ENCODE results near the gene ACTRT2.

ACTRT2 gene

DNA sequence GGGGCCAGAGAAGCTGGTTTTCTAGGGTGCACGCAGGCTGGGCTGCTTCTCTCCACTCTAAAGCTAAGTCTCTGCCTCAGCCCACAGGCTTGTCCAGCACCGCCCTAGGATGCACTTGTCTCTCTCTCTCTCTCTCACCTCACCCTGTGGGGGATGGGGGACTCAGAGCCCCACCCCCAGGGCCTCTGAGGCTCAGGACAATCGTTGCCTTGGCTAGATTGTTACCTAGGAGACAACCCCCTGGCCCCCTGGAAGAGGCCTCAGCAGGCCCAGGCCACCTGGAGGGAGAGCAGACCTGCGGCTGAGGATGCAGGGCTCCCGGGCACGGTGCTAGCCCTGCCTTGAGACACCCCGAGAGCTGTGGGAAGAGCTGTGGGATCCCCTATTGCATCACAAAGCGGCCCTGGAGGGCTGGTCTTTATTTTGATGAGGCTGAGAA lies at the start of gene ACTRT2:
Gene ACTRT2, plus strand, starts transcription at position 235 of the 439 bp plus-strand sequence. CDS start 220 bp downstream, outside the sequence.
- no peak for DNase-seq (ENCODE audit: low read depth)

DNA sequence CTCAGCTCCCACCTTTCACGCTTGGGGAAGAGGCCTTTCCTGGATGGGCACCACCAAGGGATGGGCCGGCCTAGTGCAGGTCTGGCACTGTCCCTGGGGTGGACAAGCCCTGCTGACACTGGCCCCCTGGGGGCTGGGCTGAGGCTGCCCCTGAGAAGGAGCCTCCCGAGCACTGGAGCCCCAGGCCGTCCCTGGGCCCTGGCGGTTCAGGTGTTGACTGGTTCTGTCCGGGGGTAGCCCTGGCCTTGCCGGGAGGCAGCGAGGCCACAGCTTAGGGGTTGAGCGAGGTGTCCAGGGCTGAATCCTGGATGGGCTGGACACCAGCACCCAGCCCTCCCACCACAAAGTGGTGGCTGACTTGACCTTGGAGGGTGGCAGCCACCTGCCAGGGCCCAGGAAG lies 49.7 kb upstream of the ACTRT2 start:
- DNase-seq (ENCODE audit: low read depth) = no peak

DNA sequence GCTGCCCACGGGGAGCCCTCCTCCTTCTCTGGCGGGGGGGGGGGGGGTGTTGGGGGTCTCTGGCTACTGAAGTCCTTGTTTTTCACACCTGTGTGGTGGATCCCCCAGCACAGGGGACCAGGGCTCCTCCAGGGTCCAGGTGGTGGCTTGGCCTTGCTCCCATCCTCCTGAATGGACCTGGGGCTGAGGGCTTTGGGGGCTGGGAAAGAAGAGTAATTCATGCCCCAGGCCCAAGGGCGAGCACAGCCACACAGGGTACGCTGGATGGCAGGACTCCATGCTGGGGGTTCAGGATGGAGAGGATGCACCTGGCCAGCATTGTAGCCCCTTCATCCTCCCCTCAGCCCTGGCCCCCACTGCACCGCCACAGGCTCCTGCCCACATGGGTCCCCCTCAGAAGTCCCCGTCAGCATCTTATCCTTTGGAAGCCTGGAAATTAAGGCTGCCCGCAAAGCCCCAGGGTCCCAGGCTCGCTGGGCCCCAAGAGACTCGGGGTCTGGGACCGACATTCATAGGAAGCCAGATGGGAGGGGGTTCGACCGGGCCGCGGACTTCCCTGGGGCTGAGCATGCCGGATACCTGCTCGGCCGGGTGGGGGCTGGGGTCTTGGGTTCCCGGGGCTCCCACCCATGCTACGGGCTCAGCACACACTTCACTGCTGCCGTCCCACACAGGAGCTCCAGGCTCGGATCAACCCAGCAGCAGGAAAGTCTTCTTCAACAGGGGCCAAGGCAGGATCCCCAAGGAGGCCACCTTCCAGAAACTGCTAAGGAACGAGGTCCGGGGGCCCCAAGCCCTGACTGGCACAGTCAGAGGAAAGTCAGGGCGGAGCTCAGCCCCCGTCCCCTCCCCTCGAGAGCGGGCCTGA lies 49.0 kb upstream of the ACTRT2 start:
- DNase-seq (ENCODE audit: low read depth) = no peak

DNA sequence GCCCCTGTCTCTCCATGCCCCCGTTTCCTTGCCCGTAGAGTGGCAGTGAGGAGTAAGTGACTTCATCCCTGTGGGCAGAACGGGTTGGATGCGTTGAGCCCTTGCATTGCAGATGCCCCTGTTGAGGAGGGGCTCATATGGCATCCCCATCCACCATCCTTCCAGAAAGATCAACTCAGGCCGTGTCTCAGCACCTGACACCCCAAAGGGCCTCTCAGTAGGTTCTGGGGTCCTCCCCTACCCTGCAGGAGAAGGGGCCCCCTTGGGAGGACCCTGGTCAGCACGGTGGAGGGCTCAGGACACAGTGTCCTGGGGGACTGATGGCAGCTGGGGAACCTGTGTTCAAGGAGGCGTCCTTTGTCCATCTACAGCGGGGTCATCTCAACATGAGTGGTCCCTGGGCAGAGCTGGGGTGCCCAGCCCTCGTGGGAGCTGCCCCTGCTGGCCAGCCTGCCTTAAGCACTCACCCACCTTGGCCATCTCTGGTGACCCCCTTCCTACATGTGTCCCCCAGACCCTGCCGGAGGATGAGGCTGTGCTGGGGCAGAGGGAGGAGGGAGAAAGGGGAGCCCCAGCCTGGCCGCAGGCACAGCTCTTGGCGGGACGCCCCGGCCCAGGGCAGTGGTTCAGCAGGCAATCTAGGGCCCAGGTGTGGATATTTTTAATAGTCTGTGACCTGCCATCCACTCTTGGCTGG lies 48.2 kb upstream of the ACTRT2 start:
- no peak for DNase-seq (ENCODE audit: low read depth)

DNA sequence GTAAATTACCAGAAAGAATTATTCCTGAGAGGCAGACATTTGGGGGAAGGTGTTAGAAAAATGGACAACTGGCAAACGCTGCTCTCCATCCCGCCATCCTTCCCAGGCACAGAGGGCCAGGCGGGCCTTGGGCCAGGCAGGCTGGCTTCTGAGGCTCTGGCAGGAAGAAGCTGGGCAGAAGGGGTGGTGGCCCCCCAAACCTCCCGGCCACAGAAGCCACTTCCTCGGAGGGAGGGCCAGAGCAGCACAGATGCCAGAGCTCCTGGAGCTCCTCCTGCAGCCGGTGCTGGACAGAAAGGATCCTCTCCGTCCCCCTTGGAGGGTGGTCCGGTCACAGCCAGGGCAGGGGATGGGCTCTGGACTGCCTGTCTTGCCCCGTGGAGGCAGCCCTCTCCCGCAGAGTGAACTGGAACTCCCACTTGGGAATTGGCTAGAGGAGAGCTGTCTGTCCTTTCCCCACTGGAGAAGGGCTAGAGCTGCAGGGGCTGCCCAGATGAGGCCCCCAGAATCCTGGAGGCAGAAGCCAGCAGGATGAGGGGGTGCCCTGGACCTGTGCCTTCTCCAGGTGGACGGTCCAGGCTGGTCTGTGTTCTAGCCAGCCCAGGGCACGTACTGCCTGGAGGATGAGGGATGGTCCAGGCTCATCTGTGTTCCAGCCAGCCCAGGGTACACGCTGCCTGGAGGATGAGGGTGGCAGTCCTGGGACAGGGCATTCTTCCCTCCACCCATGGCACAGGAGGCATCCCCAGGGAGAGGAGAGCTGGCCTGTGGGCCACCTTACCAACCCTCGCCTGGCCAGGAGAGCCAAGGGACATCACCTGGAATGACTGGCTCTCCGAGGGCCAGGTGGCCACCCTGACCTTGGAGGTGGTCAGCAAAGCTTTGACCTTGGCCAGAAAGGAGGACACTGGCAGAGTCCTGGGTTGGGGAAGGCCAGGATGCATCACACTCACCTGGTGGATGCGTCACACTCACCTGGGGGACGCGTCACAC lies 47.4 kb upstream of the ACTRT2 start:
- DNase-seq (ENCODE audit: low read depth) = no peak

DNA sequence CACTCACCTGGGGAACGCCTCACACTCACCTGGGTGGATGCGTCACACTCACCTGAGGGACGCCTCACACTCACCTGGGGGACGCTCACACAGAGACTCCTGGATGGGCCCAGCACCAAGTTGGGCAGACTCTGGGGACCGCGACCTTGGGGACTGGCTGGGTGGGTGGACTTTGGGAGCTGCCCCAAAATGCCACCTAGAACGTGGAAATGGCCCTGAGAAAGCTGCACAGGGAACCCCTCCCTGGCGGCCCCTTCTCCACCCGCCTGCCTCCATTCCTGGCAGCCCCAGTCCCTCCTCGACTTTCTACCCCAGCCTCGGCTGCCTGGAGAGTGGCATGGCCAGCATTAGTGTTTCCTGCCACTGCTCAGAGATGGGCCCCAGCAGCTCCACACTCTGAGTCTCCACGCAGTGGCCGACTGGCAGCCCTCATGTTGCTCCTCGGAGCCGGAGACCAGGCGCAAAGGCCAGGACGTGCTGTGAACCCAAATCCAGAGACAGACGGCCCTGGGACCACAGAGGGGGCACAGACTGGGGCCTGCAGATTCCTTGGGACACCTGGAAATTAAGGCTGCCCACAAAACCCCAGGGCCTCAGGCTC lies 46.5 kb upstream of the ACTRT2 start:
- DNase-seq (ENCODE audit: low read depth) = no peak

DNA sequence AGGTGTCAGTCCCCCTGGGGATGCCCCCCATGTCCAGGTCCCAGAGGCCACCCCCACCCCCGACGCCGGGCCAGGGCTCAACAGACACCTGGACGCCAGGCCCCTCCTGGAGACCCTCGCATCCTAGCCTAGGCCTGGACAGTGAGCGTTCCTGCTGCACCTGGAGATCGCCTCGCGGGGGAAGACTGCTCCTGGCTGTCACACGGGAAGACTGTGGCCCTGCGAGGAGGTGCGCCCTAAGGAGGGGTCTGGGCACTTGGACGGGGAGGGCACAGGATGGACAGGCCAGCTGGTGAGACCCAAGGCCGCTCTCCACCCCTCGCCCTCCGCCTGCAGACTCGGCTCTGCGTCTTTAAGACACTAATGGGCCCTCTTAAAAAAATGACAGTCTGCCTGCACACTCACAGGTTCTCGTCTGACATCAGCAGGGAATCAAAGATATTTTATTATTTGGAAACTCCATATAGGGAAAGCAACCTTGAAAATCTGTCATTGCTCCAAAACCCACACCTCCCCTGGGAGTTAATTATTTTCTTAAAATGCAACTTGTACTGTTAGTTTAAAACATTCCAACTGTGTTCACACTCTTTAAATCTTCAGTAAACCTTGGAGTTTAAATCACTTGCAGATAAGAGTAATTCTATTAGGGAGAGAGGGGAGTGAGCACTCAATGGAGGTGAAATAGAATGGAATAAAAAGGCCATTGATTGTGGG lies 45.6 kb upstream of the ACTRT2 start:
- no peak for DNase-seq (ENCODE audit: low read depth)

DNA sequence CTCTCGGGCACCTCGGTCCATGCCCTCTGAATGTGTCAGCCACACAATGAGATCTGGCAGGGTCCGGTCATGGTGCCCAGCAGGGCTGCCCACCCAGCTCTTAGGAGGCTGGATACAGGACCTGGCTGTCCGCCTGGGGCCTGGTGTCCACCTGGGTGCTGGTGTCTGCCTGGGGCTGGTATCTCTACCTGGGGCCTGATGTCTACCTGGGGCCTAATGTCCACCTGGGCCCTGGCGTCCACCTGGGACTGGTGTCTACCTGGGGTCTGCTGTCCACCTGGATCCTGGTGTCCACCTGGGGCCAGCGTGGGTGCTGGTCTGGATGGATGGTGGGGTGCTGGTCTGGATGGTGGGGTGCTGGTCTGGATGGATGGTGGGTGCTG lies 45.1 kb upstream of the ACTRT2 start:
- DNase-seq (ENCODE audit: low read depth) = no peak

DNA sequence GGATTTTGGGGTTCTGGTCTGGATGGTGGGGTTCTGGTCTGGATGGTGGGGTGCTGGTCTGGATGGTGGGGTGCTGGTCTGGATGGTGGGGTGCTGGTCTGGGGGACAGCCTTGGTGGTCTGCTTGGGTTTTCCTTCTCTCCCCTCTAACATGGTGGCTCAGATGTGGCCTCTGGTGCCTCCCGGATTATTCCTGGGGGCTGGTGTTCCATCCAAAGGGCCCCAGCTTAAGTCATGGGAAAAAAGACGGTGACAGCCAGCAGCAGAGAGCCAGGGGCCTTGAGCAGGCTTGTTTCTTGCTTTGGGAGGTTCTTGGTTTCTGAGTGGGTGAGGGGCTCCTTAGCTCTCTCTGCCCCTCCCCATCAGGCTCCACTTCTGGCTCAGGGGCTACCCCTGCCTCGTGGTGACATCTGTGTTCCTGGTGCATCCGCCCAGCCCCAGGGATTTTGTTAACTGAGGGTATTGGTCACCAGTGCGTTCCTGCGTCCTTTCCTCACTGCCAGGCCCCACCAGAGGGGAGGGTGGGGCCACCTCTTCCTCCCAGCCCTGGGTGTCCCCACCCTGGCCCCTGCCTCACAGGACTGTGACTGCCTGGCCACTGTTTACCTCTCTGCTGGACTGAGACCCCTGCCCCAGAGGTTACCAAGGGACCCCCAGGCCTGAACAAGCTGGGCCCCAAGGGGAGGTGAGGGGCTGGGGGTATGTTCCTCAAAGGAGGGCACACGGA lies 43.2 kb upstream of the ACTRT2 start:
- DNase-seq (ENCODE audit: low read depth) = no peak

DNA sequence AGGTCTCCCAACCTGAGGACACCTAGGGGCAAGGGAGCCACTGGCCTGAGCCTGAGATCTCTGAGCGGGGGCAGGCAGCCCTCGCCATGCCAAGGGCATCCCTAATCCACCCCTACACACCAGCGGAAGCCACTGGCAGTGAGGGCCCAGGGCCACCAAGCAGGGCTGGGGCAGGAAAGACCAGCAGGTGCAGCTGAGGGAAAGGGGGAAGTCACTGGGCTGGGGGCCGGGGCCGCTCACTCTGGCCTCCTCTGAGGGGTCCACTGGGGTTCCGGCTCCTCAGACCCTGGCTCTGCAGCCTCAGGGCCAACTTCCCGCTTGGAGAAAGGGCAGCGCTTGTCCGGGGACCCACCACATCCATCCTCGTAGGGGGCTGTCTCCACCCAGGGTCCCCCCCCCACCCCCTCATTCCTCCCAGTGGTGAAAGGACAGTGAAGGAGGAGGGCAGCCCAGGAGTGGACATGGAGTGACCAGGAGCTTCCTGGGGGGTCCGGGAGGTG lies 42.5 kb upstream of the ACTRT2 start:
- DNase-seq (ENCODE audit: low read depth) = no peak

DNA sequence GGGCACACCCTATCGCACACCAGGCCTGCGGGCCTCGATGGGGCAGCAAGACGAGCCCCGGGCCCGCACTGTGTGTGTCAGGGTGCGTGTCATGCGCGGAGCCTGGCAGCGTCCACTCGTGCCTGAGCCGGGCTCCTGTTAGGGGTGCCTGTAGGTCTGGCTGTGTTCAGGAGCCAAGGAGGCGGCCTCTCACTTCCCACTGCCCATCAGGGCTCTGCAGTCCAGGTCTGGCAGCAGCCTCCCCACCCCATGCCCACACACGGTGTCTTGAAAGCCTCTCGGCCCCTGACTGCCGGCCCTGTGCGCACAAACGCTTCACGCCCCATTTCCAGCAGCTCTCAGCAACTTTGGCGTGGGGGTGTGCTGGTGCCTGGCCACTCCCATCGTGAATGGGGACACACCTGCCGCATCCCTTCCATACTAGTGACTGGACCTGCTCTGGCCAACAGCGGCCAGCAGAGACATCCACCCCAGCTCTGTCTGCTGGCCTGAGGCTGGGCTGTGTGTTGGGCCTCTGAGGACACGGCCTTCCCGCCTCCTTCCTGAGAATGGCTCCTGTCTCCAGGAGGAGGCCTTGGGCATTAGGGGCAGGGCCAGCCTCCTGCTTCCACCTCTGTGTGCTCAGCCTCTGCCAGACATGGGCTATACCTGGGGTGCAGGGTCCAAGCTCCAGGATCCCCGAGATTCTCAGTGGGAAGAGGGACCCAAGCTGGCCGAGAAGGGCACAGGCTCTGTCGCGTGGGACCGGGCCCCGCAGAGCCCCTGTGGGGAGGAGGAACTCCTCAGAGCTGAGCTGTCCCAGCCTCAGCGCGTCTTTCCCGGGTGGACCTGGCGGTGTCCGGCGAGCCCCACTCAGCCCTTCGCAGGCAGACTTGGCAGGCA lies 41.8 kb upstream of the ACTRT2 start:
- no peak for DNase-seq (ENCODE audit: low read depth)

DNA sequence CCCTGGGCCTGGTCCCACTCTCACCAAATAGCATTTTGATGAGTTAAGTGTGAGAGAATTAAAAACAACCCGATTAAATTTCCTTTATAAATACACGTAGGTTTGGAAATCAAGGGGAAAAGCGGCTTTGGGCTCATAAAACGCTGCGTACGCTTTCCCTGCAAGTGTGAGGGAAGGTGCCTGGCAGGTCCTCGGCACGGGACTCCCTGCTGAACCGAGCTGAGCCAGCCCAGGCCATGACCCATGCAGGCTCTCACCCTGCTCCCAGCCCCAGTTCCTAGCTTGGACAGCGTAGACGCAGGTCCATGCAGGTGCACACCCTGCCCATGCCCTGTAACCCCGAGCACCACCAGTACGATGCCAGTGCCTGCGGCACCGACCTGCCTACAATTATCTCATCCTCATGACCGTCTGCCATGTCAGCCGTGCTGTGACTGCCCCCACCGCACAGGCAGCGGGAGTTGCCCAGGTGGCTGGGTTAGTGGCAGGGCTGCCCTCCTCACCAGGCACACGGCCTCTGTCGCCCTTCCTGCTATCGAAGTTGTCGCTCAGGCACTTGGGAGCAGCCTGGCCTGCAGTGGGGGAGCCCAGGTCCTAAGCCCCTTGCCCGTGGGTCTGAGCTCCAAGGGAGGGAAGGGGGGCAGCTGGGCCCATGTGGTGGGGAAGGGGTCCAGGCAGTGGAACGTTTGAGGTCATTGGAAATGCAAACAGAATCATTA lies 41.0 kb upstream of the ACTRT2 start:
- no peak for DNase-seq (ENCODE audit: low read depth)

DNA sequence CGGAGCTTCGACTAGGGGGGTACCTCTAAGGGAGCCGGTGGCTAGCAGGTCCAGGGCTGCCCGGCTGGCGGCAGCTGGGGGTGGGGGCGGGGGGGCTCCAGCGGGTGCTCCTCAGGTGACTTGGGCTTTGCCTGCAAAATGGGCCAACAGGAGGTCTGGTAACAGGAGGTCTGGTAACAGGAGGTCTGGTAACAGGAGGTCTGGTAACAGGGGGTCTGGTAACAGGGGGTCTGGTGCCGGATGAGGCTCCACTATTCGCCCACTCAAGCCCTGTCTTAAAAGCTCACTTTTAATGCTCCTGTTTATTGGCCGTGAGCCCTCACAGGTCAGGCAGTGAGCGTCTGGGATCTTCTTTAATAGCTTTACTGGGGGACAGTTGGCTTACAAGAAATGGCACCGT lies 40.4 kb upstream of the ACTRT2 start:
- DNase-seq (ENCODE audit: low read depth) = no peak

DNA sequence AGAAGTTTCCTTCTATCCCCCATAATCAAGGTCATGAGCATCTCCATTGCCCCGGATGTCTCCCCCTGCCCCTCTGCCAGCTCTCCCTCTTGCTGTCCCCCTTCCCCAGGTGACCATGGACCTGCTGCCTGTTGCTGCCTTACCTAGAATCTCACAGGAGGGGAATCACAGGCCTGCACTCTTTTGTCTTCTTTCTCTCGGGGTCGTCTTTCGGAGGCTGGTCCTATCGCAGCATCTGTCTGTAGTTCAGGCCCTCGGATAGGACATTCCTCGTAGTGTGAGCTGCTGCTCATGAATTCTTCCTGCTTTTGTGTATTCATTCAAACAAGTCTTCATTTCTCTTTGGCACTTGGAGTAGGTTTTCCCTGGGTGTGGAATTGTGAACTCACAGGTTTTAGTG lies 39.9 kb upstream of the ACTRT2 start:
- no peak for DNase-seq (ENCODE audit: low read depth)

DNA sequence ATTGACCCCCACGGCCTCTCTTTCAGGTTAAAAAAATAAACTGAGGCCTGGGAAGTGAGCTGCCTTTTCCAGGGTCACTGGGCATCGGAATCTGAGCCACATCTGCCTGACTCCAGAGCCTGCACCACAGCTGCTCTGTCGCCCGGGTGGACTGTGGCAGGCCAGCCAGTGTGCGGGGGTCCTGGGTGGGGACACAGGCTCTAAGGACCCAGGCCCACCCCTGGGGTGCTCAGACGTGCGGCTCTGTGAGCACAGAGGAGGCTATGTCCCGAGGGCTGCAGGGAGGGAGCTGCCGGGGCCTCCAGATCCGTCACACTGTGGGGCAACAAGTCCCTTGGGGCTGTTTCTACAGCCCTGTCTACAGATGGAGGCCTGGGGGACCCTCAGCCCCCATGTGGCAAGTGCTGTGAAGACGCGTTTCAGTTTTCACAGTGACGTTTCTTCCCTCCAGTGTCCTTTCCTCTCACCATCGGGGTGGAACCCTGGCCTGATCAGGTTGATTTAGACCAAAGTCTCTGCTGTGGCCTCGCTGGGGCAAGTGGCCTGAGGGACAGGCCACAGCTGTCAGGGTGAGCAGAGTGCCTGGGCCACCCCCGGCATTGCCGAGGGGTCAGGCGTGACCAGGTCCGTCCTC lies 39.2 kb upstream of the ACTRT2 start:
- DNase-seq (ENCODE audit: low read depth) = no peak

DNA sequence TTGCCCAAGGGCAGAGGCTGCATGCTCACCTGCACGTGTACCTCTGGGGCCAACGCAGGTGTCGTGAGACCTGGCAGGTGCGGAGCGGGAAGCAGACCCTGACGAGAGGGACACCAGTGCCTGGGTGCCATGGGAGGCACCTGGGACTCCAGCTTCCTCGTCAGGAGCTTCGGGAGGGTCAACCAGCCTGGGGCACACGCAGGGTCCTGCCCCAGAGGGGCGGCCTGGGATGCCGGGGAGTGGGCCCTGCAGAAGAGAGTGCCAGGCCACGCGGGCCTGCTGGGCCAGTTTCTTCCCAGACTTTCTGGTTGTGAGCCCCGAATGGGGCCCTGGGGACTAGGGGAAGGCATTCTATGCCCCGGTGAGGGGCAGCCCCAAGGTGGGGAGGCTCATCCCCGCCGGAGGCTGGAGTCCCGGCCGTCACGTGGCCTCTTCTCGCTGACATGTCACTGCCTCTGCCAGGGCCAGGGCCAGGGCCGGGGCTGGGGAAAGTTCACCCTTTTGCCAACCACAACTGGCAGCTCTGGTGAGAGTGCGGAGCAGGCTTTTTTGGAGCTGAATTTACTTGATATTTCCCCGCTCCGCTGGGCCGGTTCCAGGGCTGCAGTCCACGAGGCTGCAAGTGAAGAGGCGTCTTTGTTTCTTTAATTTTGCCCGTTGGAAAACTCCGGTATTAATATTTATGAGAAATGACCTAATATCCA lies 38.5 kb upstream of the ACTRT2 start:
- DNase-seq (ENCODE audit: low read depth) = no peak

DNA sequence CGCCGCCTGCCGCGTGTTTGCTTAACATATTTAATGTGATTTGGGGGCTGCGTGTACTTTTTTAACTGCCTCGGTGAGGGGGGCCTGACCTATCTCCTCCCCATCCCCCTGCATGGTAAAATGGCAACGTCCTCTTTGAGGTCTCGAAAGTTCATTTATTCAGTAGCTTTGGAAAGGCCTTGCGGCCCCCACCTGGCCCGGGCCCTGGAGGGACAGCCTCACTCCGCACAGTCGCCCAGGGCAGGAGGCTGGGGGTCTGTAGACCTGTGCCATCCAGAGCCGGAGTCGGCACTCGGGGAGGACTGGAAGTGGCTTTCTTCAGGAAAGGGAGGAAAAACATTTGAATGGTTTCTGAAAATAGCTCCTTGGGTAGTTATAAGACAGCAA lies 38.0 kb upstream of the ACTRT2 start:
- no peak for DNase-seq (ENCODE audit: low read depth)
